HFFc6 (cell line): ENCODE results near the gene TSPAN2. TPM values are rescaled to one million over a fixed set of nuclear protein-coding genes. Genes with fewer than 3 reads are reported as not detected.

ENCODE experiments used
- DNase-seq: peaks from one replicate; pipeline ENCODE4 v3.0.0-alpha.2; 2018
- H3K27ac Mint-ChIP-seq: 2 replicates; pipeline ENCODE4 v1.8.0; 2020; ENCODE audit warnings: mild to moderate bottlenecking, mixed read lengths
- H3K27me3 Mint-ChIP-seq: 2 replicates; pipeline ENCODE4 v1.8.0; 2021; ENCODE audit warnings: mild to moderate bottlenecking, moderate library complexity, mixed read lengths; ENCODE audit not compliant: insufficient read depth
- H3K36me3 Mint-ChIP-seq: 2 replicates; pipeline ENCODE4 v1.8.0; 2021; ENCODE audit warnings: low read depth, mixed read lengths
- H3K4me1 Mint-ChIP-seq: 2 replicates; pipeline ENCODE4 v1.8.0; 2020; ENCODE audit warnings: low read depth, mixed read lengths
- H3K4me3 Mint-ChIP-seq: 2 replicates; pipeline ENCODE4 v1.8.0; 2020; ENCODE audit warnings: mild to moderate bottlenecking, moderate library complexity, mixed read lengths
- H3K9me3 Mint-ChIP-seq: 2 replicates; pipeline ENCODE4 v1.8.0; 2020; ENCODE audit warnings: mild to moderate bottlenecking, mixed read lengths
- CTCF ChIP-seq: fragments of 200-600 bp; sonication (generic); IDR thresholded peaks from 2 replicates; pipeline ENCODE4 v1.5.0; 2021; ENCODE audit warnings: antibody characterized with exemption, mild to moderate bottlenecking
- total RNA-seq, 6 experiments: library from RNA; stranded (reverse); fragmentation: NEBNext Ultra II Directional; extraction: Animal tissue kit (Norgen Biotek cat#: 25700); gene quantifications; 2 replicates in 1 of 6; 3 replicates in 5 of 6; pipeline ENCODE4 v1.2.3, GENCODE V29; 2021

TSPAN2 gene
- total RNA-seq, 6 experiments from 2014 or later, result 4.2 to 6.9 (median 5.1) TPM

GRCh38 chr1:115091572-115091971 is 2.3 kb upstream of the TSPAN2 start:
- no peak overlapping the region for H3K4me3 Mint-ChIP-seq
- no peaks in the 10 kb centered on the region for H3K9me3 Mint-ChIP-seq
- no peaks in the 10 kb centered on the region for H3K36me3 Mint-ChIP-seq
- no peak overlapping the region for H3K27ac Mint-ChIP-seq
- no peak for TF ChIP-seq CTCF
- H3K27me3 Mint-ChIP-seq, result no peaks in the 10 kb centered on the region; the same call in 1 of the 2 replicates
- peaks cover 14% of the 10 kb centered on the region for H3K4me1 Mint-ChIP-seq
- no peak for DNase-seq

- TF ChIP-seq CTCF, result no peak
- Mint-ChIP-seq H3K4me3 (no peak overlapping the region), H3K9me3 (no peaks in the 10 kb centered on the region), H3K27me3 (no peaks in the 10 kb centered on the region; the same call in 1 of the 2 replicates), H3K36me3 (no peaks in the 10 kb centered on the region), H3K4me1 (peaks cover 14% of the 10 kb centered on the region), H3K27ac (no peak overlapping the region)
- DNase-seq, result no peak
Observed at GRCh38 chr1:115090956-115091355, 1.7 kb upstream of the TSPAN2 start.

- H3K27ac Mint-ChIP-seq, result peak overlapping the region; percentile 75
- no peaks in the 10 kb centered on the region for H3K9me3 Mint-ChIP-seq
- peaks cover 14% of the 10 kb centered on the region for H3K4me1 Mint-ChIP-seq
- H3K36me3 Mint-ChIP-seq, result no peaks in the 10 kb centered on the region
- H3K4me3 Mint-ChIP-seq, result peak overlapping the region; percentile 85; the same call in 1 of the 2 replicates
- H3K27me3 Mint-ChIP-seq, result no peaks in the 10 kb centered on the region; the same call in 1 of the 2 replicates
- no peak for DNase-seq
- TF ChIP-seq CTCF, result no peak
Observed at GRCh38 chr1:115090540-115090939, 1.2 kb upstream of the TSPAN2 start.

GRCh38 chr1:115090186-115090490 is 835 bp upstream of the TSPAN2 start:
- Mint-ChIP-seq H3K36me3 (no peaks in the 10 kb centered on the region), H3K4me3 (peak overlapping the region; percentile 85), H3K27ac (peak overlapping the region; percentile 75), H3K4me1 (peaks cover 14% of the 10 kb centered on the region), H3K9me3 (no peaks in the 10 kb centered on the region), H3K27me3 (no peaks in the 10 kb centered on the region; the same call in 1 of the 2 replicates)
- DNase-seq, result no peak
- TF ChIP-seq CTCF, result no peak; the same call in 1 of the 2 replicates

- Mint-ChIP-seq H3K4me1 (peaks cover 14% of the 10 kb centered on the region), H3K9me3 (no peaks in the 10 kb centered on the region), H3K27ac (no peak overlapping the region), H3K27me3 (no peaks in the 10 kb centered on the region; the same call in 1 of the 2 replicates), H3K36me3 (no peaks in the 10 kb centered on the region), H3K4me3 (peak overlapping the region; percentile 74)
- no peak for TF ChIP-seq CTCF
- DNase-seq, result no peak
Observed at GRCh38 chr1:115088871-115089419, 358 bp downstream of the TSPAN2 start.
